HL-60 (cell line): ENCODE results near the gene SLC26A4.

Experiments used
- DNase-seq, 2 experiments: peaks; one replicate each; pipeline ENCODE4 v3.0.0-alpha.2; 2010 to 2020; ENCODE audit warnings: low read depth in 1 of 2, low spot score in 1 of 2
- H3K27ac ChIP-seq: fragments of 250-450 bp; sonication (Bioruptor Pico); replicated peaks from 2 replicates; pipeline ENCODE4 v1.5.1; 2020; ENCODE audit warnings: mild to moderate bottlenecking, moderate library complexity
- H3K27me3 ChIP-seq: fragments of 250-450 bp; sonication (Bioruptor Pico); 2 replicates; pipeline ENCODE4 v1.5.1; 2021; ENCODE audit warnings: mild to moderate bottlenecking, moderate library complexity; ENCODE audit not compliant: insufficient read depth, poor library complexity, severe bottlenecking
- H3K4me3 ChIP-seq: replicated peaks from 2 replicates; pipeline ENCODE4 v1.5.1; 2011; ENCODE audit warnings: mild to moderate bottlenecking, control low read depth, low read length; ENCODE audit not compliant: insufficient read depth
- GABPA ChIP-seq: IDR thresholded peaks from 2 replicates; pipeline ENCODE4 v1.6.1; 2012; ENCODE audit warnings: low read depth
- POLR2AphosphoS5 ChIP-seq: IDR thresholded peaks from 2 replicates; pipeline ENCODE4 v1.6.1; 2012; ENCODE audit warnings: low read depth
- SPI1 ChIP-seq: IDR thresholded peaks from 2 replicates; pipeline ENCODE4 v1.6.1; 2012; ENCODE audit warnings: low read depth, mild to moderate bottlenecking, borderline replicate concordance
- TF ChIP-seq, protein P1 (sequence below): IDR thresholded peaks from 2 replicates; pipeline ENCODE4 v1.6.1; 2012; ENCODE audit warnings: low read depth; ENCODE audit not compliant: insufficient replicate concordance
- TF ChIP-seq, protein P2 (sequence below): IDR thresholded peaks from one replicate; pipeline ENCODE4 v1.5.1; 2011; ENCODE audit warnings: low read length, control low read depth, inconsistent platforms; ENCODE audit not compliant: insufficient read depth

The SLC26A4 gene

DNA sequence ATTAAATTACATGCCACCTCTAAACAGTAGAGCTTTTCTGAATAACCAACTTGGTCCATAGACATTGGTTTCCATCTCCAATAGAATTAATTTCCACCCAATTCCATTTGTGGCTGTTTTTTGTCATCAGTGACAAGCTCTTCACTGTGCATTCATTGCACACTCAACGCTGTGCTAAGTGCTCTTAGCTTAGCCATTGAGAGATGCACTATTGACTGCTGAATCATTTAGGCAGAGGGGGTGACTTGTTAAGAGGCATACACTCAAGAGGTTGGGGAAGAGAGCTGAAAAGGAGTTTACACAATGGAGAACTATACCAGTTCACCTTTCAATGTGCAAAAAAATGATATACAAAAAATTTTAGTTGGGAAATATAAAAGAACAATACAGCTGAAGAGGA is 51.4 kb downstream of the SLC26A4 start:
- Histone ChIP-seq H3K4me3 (no peak overlapping the region), H3K27me3 (no peaks in the 10 kb centered on the region), H3K27ac (no peak overlapping the region)
- no peak for TF ChIP-seq SPI1
- no peak for TF ChIP-seq GABPA
- TF ChIP-seq, protein P1, sequence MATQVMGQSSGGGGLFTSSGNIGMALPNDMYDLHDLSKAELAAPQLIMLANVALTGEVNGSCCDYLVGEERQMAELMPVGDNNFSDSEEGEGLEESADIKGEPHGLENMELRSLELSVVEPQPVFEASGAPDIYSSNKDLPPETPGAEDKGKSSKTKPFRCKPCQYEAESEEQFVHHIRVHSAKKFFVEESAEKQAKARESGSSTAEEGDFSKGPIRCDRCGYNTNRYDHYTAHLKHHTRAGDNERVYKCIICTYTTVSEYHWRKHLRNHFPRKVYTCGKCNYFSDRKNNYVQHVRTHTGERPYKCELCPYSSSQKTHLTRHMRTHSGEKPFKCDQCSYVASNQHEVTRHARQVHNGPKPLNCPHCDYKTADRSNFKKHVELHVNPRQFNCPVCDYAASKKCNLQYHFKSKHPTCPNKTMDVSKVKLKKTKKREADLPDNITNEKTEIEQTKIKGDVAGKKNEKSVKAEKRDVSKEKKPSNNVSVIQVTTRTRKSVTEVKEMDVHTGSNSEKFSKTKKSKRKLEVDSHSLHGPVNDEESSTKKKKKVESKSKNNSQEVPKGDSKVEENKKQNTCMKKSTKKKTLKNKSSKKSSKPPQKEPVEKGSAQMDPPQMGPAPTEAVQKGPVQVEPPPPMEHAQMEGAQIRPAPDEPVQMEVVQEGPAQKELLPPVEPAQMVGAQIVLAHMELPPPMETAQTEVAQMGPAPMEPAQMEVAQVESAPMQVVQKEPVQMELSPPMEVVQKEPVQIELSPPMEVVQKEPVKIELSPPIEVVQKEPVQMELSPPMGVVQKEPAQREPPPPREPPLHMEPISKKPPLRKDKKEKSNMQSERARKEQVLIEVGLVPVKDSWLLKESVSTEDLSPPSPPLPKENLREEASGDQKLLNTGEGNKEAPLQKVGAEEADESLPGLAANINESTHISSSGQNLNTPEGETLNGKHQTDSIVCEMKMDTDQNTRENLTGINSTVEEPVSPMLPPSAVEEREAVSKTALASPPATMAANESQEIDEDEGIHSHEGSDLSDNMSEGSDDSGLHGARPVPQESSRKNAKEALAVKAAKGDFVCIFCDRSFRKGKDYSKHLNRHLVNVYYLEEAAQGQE, result no peak
- TF ChIP-seq POLR2AphosphoS5, result no peak
- TF ChIP-seq, protein P2, sequence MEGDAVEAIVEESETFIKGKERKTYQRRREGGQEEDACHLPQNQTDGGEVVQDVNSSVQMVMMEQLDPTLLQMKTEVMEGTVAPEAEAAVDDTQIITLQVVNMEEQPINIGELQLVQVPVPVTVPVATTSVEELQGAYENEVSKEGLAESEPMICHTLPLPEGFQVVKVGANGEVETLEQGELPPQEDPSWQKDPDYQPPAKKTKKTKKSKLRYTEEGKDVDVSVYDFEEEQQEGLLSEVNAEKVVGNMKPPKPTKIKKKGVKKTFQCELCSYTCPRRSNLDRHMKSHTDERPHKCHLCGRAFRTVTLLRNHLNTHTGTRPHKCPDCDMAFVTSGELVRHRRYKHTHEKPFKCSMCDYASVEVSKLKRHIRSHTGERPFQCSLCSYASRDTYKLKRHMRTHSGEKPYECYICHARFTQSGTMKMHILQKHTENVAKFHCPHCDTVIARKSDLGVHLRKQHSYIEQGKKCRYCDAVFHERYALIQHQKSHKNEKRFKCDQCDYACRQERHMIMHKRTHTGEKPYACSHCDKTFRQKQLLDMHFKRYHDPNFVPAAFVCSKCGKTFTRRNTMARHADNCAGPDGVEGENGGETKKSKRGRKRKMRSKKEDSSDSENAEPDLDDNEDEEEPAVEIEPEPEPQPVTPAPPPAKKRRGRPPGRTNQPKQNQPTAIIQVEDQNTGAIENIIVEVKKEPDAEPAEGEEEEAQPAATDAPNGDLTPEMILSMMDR, result no peak
- DNase-seq, result no peak

DNA sequence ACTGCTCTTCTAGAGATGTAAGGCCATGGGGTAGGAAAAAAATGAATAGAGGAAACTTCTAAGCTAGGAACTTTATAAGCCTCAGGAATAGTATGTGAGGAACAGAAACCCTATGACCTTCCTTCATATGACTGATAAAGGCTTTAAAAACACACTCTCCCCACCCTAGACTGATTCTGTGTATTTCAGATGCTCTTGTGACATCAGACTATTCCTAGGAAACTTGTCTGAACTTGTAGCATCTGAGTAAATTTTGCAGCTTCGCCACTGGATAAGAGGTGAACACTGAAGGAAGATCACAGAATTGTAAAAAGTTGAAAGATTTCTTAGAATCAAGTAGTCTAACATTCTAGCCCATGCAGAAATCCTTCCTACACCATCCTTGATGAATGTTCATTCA is 52.3 kb downstream of the SLC26A4 start:
- H3K4me3 ChIP-seq, result no peak overlapping the region
- no peaks in the 10 kb centered on the region for H3K27me3 ChIP-seq
- no peak overlapping the region for H3K27ac ChIP-seq
- no peak for TF ChIP-seq POLR2AphosphoS5
- TF ChIP-seq, protein P2, result no peak
- TF ChIP-seq GABPA, result no peak
- no peak for TF ChIP-seq SPI1
- TF ChIP-seq, protein P1, result no peak
- DNase-seq, result no peak

DNA sequence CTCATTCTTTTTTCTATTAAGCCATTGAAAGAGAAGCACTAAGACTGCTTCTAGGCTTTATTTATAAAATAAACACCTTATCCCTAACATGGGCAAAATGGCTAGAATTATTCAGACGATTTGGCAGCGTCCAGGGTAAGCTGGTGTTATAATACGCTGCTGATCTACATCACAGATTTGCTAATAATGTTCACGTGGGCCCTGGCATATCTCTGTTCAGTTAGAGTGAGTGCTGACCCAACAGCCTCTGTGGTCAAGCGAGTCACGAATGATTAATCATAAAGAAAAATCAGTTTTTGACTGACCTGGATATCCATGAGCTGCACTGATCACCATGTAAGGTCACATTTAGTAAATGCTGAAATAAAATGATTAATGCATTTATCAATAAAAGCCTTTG is 54.9 kb downstream of the SLC26A4 start:
- no peak for DNase-seq
- TF ChIP-seq, protein P1, result no peak
- no peak for TF ChIP-seq POLR2AphosphoS5
- no peak for TF ChIP-seq GABPA
- no peak for TF ChIP-seq SPI1
- TF ChIP-seq, protein P2, result no peak
- Histone ChIP-seq H3K27me3 (no peaks in the 10 kb centered on the region), H3K27ac (no peak overlapping the region), H3K4me3 (no peak overlapping the region)
